HepG2 (cell line): ENCODE data around the gene CLVS2. TPM values are rescaled to one million over a fixed set of nuclear protein-coding genes. Genes with fewer than 3 reads are reported as not detected.

ENCODE experiments used
- ATAC-seq: fragments of 200-7000 bp; cut with Tn5 transposase; 3 replicates; pipeline ENCODE4 v1.9.1; 2020; ENCODE audit warnings: mild to moderate bottlenecking, moderate library complexity
- BruUV-seq: library from RNA; stranded (reverse); fragments of 400-500 nt; replicated peaks from 2 replicates; lab custom pipeline; 2021; lab: Mats Ljungman, UMichigan
- CTCF ChIA-PET: fragments of 300-600 bp; formaldehyde crosslinking; extraction: SDS; loops from one replicate; lab custom pipeline; 2021; ENCODE audit warnings: low total read pairs, inconsistent platforms, low intra/inter-chr PET ratio; lab: Yijun Ruan, JAX
- POLR2A ChIA-PET: fragments of 350-600 bp; sonication (Branson Sonifier 250); formaldehyde crosslinking; loops from one replicate; lab custom pipeline; 2020; ENCODE audit warnings: antibody characterized with exemption, inconsistent platforms; lab: Yijun Ruan, JAX
- DNase-seq: peaks from one replicate; pipeline ENCODE4 v3.0.0-alpha.2; 2015; ENCODE audit warnings: low spot score
- FAIRE-seq: peaks from 3 replicates; lab custom pipeline; 2011; peaks lifted over from hg19 to GRCh38; lab: Jason Lieb, UNC
- H2AFZ ChIP-seq: one replicate; pipeline ENCODE4 v1.6.1; 2011; ENCODE audit warnings: low read length, inconsistent platforms
- H3K27ac ChIP-seq: fragments of 300-600 bp; 3 replicates; pipeline ENCODE4 v1.8.0; 2011; ENCODE audit warnings: mixed run types, mild to moderate bottlenecking, mixed read lengths, low read length, inconsistent platforms; ENCODE audit not compliant: insufficient read depth; ENCODE audit errors: extremely low read length
- H3K27me3 ChIP-seq, 2 experiments: fragments of 200-600 bp in 1 of 2; 2 replicates in 1 of 2; 3 replicates in 1 of 2; pipeline versions ENCODE4 v1.6.0 to v1.8.0; 2011; ENCODE audit warnings: low read length in 2 of 2, mild to moderate bottlenecking in 2 of 2, moderate library complexity in 2 of 2, inconsistent platforms in 1 of 2; ENCODE audit not compliant: insufficient read depth in 2 of 2, control insufficient read depth in 1 of 2
- H3K36me3 ChIP-seq, 2 experiments: fragments of 200-600 bp in 1 of 2; replicated peaks in 1 of 2; 2 replicates in 1 of 2; 3 replicates in 1 of 2; pipeline versions ENCODE4 v1.5.1 to v1.8.0; 2011; ENCODE audit warnings: low read length in 2 of 2, inconsistent platforms in 1 of 2; ENCODE audit not compliant: insufficient read depth in 2 of 2, control insufficient read depth in 1 of 2
- H3K4me1 ChIP-seq: 2 replicates; pipeline ENCODE4 v1.5.1; 2012; ENCODE audit warnings: low read length, inconsistent platforms; ENCODE audit not compliant: insufficient read depth
- H3K4me2 ChIP-seq: 2 replicates; pipeline ENCODE4 v1.6.0; 2011; ENCODE audit warnings: low read depth, low read length, inconsistent platforms
- H3K4me3 ChIP-seq, 3 experiments: fragments of 200-600 bp in 1 of 3; sonication (generic), shearing (Covaris generic) in 1 of 3; replicated peaks in 1 of 3; 2 replicates each; pipeline ENCODE4 v1.5.1; 2011 to 2016; ENCODE audit warnings: low read length in 3 of 3, inconsistent platforms in 2 of 3, low read depth in 2 of 3, mild to moderate bottlenecking in 2 of 3, control low read depth in 1 of 3, mixed read lengths in 1 of 3; ENCODE audit not compliant: insufficient read depth in 1 of 3
- H3K79me2 ChIP-seq: one replicate; pipeline ENCODE4 v1.6.1; 2011; ENCODE audit warnings: low read length, inconsistent platforms; ENCODE audit not compliant: insufficient read depth
- H3K9ac ChIP-seq: 2 replicates; pipeline ENCODE4 v1.6.0; 2011; ENCODE audit warnings: mild to moderate bottlenecking, low read depth, low read length, inconsistent platforms; ENCODE audit not compliant: insufficient read depth
- H3K9me3 ChIP-seq: 2 replicates; pipeline ENCODE4 v1.5.1; 2012; ENCODE audit warnings: mild to moderate bottlenecking, low read length
- H4K20me1 ChIP-seq: 2 replicates; pipeline ENCODE4 v1.6.0; 2011; ENCODE audit warnings: inconsistent platforms, mild to moderate bottlenecking, low read length, moderate library complexity; ENCODE audit not compliant: insufficient read depth
- EED ChIP-seq: sonication (generic); formaldehyde crosslinking; IDR thresholded peaks from 2 replicates; pipeline ENCODE4 v1.5.0; 2020; ENCODE audit warnings: mild to moderate bottlenecking, missing genetic modification reagents
- NFE2L1 ChIP-seq: sonication (generic); formaldehyde crosslinking; IDR thresholded peaks from 2 replicates; pipeline ENCODE4 v1.4.0; 2020; ENCODE audit warnings: missing genetic modification reagents, mild to moderate bottlenecking, borderline replicate concordance
- NFYC ChIP-seq: IDR thresholded peaks from 2 replicates; pipeline ENCODE4 v1.6.1; 2016; ENCODE audit warnings: missing genetic modification reagents, missing compliant biosample characterization
- PAX8 ChIP-seq: sonication (generic); formaldehyde crosslinking; IDR thresholded peaks from 2 replicates; pipeline ENCODE4 v1.8.0; 2022; ENCODE audit warnings: mild to moderate bottlenecking, missing genetic modification reagents, borderline replicate concordance
- RXRA ChIP-seq: sonication (generic); formaldehyde crosslinking; IDR thresholded peaks from 2 replicates; pipeline ENCODE4 v1.5.1; 2020; ENCODE audit warnings: missing genetic modification reagents
- SNAPC2 ChIP-seq: sonication (generic); formaldehyde crosslinking; IDR thresholded peaks from 2 replicates; pipeline ENCODE4 v1.8.1; 2022; ENCODE audit warnings: mild to moderate bottlenecking, missing genetic modification reagents
- U2AF2 ChIP-seq: fragments of 200-400 bp; formaldehyde crosslinking; IDR thresholded peaks from 2 replicates; pipeline ENCODE4 v1.6.1; 2017; ENCODE audit warnings: low read depth, mild to moderate bottlenecking, low read length
- ZNF160 ChIP-seq: sonication (generic); formaldehyde crosslinking; IDR thresholded peaks from 2 replicates; pipeline ENCODE4 v1.8.0; 2022; ENCODE audit warnings: mild to moderate bottlenecking, inconsistent platforms, missing genetic modification reagents
- ZNF678 ChIP-seq: sonication (generic); formaldehyde crosslinking; IDR thresholded peaks from 2 replicates; pipeline ENCODE4 v1.4.0; 2020; ENCODE audit warnings: mild to moderate bottlenecking, missing genetic modification reagents
- ZNF737 ChIP-seq: sonication (generic); formaldehyde crosslinking; IDR thresholded peaks from 2 replicates; pipeline ENCODE4 v1.5.0; 2020; ENCODE audit warnings: missing genetic modification reagents, mild to moderate bottlenecking, borderline replicate concordance
- WGBS: methylation state at CpG from one replicate; pipeline ENCODE4 v1.1.6; 2017; ENCODE audit warnings: low lambda C conversion rate; 5-methylcytosine and 5-hydroxymethylcytosine counted together
- in situ Hi-C: cut with HindIII; loops from 2 replicates; pipeline ENCODE4 v1.10.0; 2017; ENCODE audit warnings: low pct_unique_long_range_greater_than_20kb; ENCODE audit not compliant: extremely low pct_ligation_motif_present
- intact Hi-C: fragments of 100-400 bp; cut with micrococcal nuclease; formaldehyde crosslinking; loops from one replicate; pipeline ENCODE4 v1.10.0; 2022; ENCODE audit not compliant: unreplicated experiment
- polyA plus RNA-seq, 8 experiments: library from polyadenylated mRNA; depleted of rRNA in 3 of 8; stranded (reverse) in 7 of 8; unstranded in 1 of 8; fragments of >200 nt; fragmentation: Illumina TruSeq in 4 of 8; extraction: Trizol in 4 of 8; gene quantifications; 2 replicates each; pipeline versions ENCODE4 v1.2.1 to v1.2.3, GENCODE V29; 2011 to 2016; ENCODE audit warnings: low read depth in 4 of 8, missing spikeins in 1 of 8, mixed read lengths in 1 of 8; ENCODE audit not compliant: insufficient read depth in 1 of 8
- total RNA-seq, 5 experiments: library from RNA; depleted of rRNA; stranded (reverse); fragments of >200 nt; fragmentation: Illumina TruSeq; extraction: Trizol; gene quantifications; 2 replicates each; pipeline ENCODE4 v1.2.3, GENCODE V29; 2016; ENCODE audit warnings: low read depth in 1 of 5
- TF ChIP-seq, protein P1 (sequence below): sonication (generic); formaldehyde crosslinking; IDR thresholded peaks from 2 replicates; pipeline ENCODE4 v1.4.0; 2020; ENCODE audit warnings: mild to moderate bottlenecking, missing genetic modification reagents, borderline replicate concordance
- TF ChIP-seq, protein P2 (sequence below): sonication (generic); formaldehyde crosslinking; IDR thresholded peaks from 2 replicates; pipeline ENCODE4 v1.5.1; 2020; ENCODE audit warnings: missing genetic modification reagents, mild to moderate bottlenecking, borderline replicate concordance
- TF ChIP-seq, protein P3 (sequence below): sonication (generic); formaldehyde crosslinking; IDR thresholded peaks from 2 replicates; pipeline ENCODE4 v1.4.0; 2020; ENCODE audit warnings: missing genetic modification reagents, low read depth, mild to moderate bottlenecking, borderline replicate concordance
- TF ChIP-seq, protein P4 (sequence below): sonication (generic); formaldehyde crosslinking; IDR thresholded peaks from 2 replicates; pipeline ENCODE4 v1.4.0; 2020; ENCODE audit warnings: missing genetic modification reagents, mild to moderate bottlenecking, borderline replicate concordance
- TF ChIP-seq, protein P5 (sequence below): IDR thresholded peaks from 2 replicates; pipeline ENCODE4 v1.6.1; 2016; ENCODE audit warnings: low read depth

The CLVS2 gene
- total and polyA plus RNA-seq, 2 of the 13 experiments (the other 11 are each of a cell fraction or from before 2014, with no cell fraction given): not detected

DNA sequence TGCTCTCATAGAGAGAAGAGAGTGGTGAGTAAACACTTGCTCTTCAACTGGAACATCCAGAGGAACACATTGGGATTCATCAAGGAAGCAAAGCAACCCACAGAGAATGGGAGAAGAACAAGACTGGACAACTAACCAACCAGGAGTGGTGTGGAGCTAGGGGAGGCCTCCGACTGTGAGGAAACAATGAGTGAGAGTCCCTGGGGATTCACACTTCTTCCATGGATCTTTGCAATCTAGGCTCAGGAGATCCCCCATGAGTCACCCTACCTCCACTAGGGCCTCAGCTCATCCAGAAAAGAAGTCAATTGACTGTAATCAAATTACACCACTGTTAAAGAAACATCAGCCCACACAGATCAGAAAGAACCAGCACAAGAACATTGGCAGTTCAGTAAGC, 42.3 kb upstream of the CLVS2 start (continued):
- TF ChIP-seq, protein P1, sequence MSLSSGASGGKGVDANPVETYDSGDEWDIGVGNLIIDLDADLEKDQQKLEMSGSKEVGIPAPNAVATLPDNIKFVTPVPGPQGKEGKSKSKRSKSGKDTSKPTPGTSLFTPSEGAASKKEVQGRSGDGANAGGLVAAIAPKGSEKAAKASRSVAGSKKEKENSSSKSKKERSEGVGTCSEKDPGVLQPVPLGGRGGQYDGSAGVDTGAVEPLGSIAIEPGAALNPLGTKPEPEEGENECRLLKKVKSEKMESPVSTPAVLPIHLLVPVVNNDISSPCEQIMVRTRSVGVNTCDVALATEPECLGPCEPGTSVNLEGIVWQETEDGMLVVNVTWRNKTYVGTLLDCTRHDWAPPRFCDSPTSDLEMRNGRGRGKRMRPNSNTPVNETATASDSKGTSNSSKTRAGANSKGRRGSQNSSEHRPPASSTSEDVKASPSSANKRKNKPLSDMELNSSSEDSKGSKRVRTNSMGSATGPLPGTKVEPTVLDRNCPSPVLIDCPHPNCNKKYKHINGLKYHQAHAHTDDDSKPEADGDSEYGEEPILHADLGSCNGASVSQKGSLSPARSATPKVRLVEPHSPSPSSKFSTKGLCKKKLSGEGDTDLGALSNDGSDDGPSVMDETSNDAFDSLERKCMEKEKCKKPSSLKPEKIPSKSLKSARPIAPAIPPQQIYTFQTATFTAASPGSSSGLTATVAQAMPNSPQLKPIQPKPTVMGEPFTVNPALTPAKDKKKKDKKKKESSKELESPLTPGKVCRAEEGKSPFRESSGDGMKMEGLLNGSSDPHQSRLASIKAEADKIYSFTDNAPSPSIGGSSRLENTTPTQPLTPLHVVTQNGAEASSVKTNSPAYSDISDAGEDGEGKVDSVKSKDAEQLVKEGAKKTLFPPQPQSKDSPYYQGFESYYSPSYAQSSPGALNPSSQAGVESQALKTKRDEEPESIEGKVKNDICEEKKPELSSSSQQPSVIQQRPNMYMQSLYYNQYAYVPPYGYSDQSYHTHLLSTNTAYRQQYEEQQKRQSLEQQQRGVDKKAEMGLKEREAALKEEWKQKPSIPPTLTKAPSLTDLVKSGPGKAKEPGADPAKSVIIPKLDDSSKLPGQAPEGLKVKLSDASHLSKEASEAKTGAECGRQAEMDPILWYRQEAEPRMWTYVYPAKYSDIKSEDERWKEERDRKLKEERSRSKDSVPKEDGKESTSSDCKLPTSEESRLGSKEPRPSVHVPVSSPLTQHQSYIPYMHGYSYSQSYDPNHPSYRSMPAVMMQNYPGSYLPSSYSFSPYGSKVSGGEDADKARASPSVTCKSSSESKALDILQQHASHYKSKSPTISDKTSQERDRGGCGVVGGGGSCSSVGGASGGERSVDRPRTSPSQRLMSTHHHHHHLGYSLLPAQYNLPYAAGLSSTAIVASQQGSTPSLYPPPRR (CRISPR knock-in tag): no peak
- TF ChIP-seq, protein P2, sequence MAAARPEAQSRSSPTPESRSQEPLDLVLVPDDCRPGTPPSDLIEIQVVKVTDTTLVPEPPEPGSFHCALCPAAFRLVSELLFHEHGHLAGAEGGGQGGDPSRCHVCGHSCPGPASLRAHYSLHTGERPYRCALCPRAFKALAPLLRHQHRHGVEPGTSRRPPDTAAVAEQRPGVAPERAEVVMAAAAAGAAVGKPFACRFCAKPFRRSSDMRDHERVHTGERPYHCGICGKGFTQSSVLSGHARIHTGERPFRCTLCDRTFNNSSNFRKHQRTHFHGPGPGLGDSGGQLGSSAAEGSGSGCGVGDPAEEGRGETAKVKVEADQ (CRISPR knock-in tag): no peak
- TF ChIP-seq U2AF2: no peak

DNA sequence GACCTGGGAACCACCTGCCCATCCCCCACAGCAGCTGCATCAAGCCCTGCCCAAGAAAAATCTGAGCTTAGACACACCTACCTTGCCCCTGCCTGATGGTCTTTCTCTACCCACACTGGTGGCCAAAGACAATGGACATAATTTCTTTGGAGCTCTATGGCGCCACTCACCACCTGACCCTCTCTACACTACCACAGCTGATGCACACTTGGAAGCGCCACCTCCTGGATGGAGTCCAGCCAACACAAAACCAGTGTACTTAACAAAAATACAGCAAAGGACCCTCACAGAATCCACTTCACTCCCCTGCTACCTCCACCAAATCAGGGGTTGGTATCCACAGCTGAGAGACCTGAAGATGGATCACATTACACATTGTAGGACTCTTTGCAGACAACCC, 39.7 kb upstream of the CLVS2 start:
- no peaks in the 10 kb centered on the region for H3K36me3 ChIP-seq
- ChIA-PET POLR2A (no interaction called here), CTCF (no interaction called here)
- H3K9me3 ChIP-seq: peaks cover 96% of the 10 kb centered on the region
- no peak for FAIRE-seq
- BruUV-seq: no TSS peak
- H3K4me3 ChIP-seq: no peak overlapping the region
- no peak overlapping the region for H2AFZ ChIP-seq
- H3K27ac ChIP-seq: no peak overlapping the region
- WGBS: 29% methylated on average over 2 of the region's 2 CpGs
- intact Hi-C loops: no loop called here
- no peak for DNase-seq
- in situ Hi-C loops: no loop called here
- ATAC-seq: no peak
- H3K79me2 ChIP-seq: no peaks in the 10 kb centered on the region
- H3K4me2 ChIP-seq: no peak overlapping the region
- H4K20me1 ChIP-seq: no peaks in the 10 kb centered on the region
- H3K27me3 ChIP-seq: no peaks in the 10 kb centered on the region
- H3K9ac ChIP-seq: no peak overlapping the region
- H3K4me1 ChIP-seq: no peaks in the 10 kb centered on the region
- TF ChIP-seq ZNF160: no peak
- TF ChIP-seq NFE2L1 (CRISPR knock-in tag): no peak
- TF ChIP-seq PAX8 (CRISPR knock-in tag): no peak
- TF ChIP-seq ZNF737 (CRISPR knock-in tag): no peak
- TF ChIP-seq NFYC (CRISPR knock-in tag): no peak
- TF ChIP-seq RXRA (CRISPR knock-in tag): no peak
- no peak for TF ChIP-seq ZNF678 (CRISPR knock-in tag)
- TF ChIP-seq, protein P3, sequence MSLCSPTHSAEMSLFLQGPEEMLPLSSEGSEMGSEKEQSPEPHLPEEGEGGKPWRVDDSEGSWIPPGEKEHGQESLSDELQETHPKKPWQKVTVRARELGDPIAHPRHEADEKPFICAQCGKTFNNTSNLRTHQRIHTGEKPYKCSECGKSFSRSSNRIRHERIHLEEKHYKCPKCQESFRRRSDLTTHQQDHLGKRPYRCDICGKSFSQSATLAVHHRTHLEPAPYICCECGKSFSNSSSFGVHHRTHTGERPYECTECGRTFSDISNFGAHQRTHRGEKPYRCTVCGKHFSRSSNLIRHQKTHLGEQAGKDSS (CRISPR knock-in tag): no peak
- TF ChIP-seq, protein P4, sequence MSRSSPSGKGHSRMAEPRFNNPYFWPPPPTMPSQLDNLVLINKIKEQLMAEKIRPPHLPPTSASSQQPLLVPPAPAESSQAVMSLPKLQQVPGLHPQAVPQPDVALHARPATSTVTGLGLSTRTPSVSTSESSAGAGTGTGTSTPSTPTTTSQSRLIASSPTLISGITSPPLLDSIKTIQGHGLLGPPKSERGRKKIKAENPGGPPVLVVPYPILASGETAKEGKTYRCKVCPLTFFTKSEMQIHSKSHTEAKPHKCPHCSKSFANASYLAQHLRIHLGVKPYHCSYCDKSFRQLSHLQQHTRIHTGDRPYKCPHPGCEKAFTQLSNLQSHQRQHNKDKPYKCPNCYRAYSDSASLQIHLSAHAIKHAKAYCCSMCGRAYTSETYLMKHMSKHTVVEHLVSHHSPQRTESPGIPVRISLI (CRISPR knock-in tag): no peak
- no peak for TF ChIP-seq EED
- TF ChIP-seq, protein P5, sequence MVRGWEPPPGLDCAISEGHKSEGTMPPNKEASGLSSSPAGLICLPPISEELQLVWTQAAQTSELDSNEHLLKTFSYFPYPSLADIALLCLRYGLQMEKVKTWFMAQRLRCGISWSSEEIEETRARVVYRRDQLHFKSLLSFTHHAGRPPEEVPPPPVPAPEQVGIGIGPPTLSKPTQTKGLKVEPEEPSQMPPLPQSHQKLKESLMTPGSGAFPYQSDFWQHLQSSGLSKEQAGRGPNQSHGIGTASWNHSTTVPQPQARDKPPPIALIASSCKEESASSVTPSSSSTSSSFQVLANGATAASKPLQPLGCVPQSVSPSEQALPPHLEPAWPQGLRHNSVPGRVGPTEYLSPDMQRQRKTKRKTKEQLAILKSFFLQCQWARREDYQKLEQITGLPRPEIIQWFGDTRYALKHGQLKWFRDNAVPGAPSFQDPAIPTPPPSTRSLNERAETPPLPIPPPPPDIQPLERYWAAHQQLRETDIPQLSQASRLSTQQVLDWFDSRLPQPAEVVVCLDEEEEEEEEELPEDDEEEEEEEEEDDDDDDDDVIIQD (CRISPR knock-in tag): no peak
- TF ChIP-seq SNAPC2: no peak
